SK-N-MC (cell line): ENCODE results near the gene RNF14.
"Not testable (repeated sequence)": the region's sequence is repeated elsewhere in the genome, so short reads cannot be mapped to it uniquely, and the experiment has no call there.

ENCODE experiments used
- DNase-seq: peaks from one replicate; pipeline ENCODE4 v3.0.0-alpha.2; 2011; ENCODE audit warnings: low read depth, low spot score
- H3K27ac ChIP-seq: fragments of 200-600 bp; sonication (generic); 2 replicates; pipeline ENCODE4 v1.5.1; 2016; ENCODE audit warnings: mixed run types
- H3K36me3 ChIP-seq: fragments of 200-600 bp; sonication (generic); 2 replicates; pipeline ENCODE4 v1.6.1; 2017; ENCODE audit warnings: antibody characterized with exemption, low read length, mixed read lengths; ENCODE audit not compliant: insufficient read depth
- H3K4me3 ChIP-seq: fragments of 200-600 bp; sonication (generic); 2 replicates; pipeline ENCODE4 v1.5.1; 2016
- H3K9ac ChIP-seq: fragments of 200-600 bp; sonication (generic); 2 replicates; pipeline ENCODE4 v1.8.0; 2017; ENCODE audit warnings: mixed run types, mixed read lengths; ENCODE audit not compliant: insufficient read length
- H3K9me3 ChIP-seq: fragments of 200-600 bp; sonication (generic); 2 replicates; pipeline ENCODE4 v1.6.1; 2017; ENCODE audit warnings: low read depth, mild to moderate bottlenecking, antibody characterized with exemption, low read length, moderate library complexity, mixed read lengths
- EZH2 ChIP-seq: fragments of 200-600 bp; sonication (generic); IDR thresholded peaks from one replicate; pipeline ENCODE4 v1.6.1; 2017; ENCODE audit warnings: antibody characterized with exemption
- FOXP2 ChIP-seq: optimal IDR thresholded peaks from 2 replicates; pipeline ENCODE3; 2011; ENCODE audit warnings: mild to moderate bottlenecking, moderate library complexity; ENCODE audit not compliant: insufficient read depth; ENCODE audit errors: extremely low read length, control extremely low read depth
- POLR2AphosphoS5 ChIP-seq: IDR thresholded peaks from 2 replicates; pipeline ENCODE4 v1.6.1; 2012; ENCODE audit warnings: mild to moderate bottlenecking, low read depth, low read length, borderline replicate concordance

Gene RNF14

DNA sequence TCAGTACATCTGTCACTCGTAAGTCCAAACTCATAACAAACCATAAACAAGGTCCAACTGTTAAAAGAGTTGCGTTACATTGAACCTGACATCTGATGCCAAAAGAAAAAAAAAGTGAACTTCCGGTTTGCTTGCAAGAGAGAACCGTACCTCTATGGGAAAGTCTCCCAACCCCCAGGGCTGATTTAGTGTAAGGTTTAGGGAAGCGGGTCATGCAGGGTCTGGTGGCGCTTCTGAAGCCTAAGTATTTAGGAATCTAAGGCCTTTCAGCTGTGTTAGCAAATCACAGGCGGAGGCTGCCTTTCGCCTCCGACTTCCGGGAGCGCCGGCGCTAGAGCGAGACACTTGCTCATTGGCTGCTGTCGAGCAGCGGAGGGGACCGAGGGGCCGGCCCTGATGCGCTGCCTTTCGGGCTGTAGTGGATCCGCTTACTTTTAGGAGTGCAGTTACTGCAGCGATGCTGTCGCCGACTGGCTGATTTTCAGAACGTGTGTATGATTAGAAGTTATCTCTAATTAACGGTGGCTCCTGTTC lies 55.9 kb downstream of the RNF14 start:
- peak; percentile 18 for DNase-seq
- Histone ChIP-seq H3K9ac (peak overlapping the region; percentile 52), H3K27ac (peak overlapping the region; percentile 63; the same call in 1 of the 2 replicates), H3K36me3 (no peaks in the 10 kb centered on the region), H3K4me3 (peak overlapping the region; percentile 75), H3K9me3 (no peaks in the 10 kb centered on the region)
- peak; percentile 72 for TF ChIP-seq POLR2AphosphoS5
- no peak for TF ChIP-seq EZH2
- no peak for TF ChIP-seq FOXP2

DNA sequence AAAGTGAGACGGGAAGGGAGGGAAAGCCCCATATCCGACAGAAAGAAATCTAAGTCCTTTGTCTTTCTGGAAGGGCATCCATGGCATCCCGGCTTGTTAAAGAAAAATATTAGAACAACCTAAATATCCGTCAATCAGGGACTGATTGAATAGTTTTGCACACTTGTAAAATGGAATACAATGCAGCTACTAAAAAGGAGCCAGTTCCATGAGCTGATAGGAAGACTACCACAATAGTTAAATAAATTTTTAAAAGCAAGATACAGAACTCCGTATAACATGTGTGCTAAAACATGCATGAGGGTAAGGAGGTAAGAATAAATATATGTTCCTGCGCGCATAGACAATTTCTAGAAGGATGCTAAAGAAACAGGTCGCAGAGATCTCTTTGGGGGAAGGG lies 56.7 kb downstream of the RNF14 start:
- TF ChIP-seq FOXP2 (no peak), POLR2AphosphoS5 (no peak), EZH2 (no peak)
- H3K36me3 ChIP-seq, result no peaks in the 10 kb centered on the region
- no peak overlapping the region for H3K9ac ChIP-seq
- DNase-seq, result no peak
- peak overlapping the region; percentile 75 for H3K4me3 ChIP-seq
- no peak overlapping the region for H3K27ac ChIP-seq
- no peaks in the 10 kb centered on the region for H3K9me3 ChIP-seq

DNA sequence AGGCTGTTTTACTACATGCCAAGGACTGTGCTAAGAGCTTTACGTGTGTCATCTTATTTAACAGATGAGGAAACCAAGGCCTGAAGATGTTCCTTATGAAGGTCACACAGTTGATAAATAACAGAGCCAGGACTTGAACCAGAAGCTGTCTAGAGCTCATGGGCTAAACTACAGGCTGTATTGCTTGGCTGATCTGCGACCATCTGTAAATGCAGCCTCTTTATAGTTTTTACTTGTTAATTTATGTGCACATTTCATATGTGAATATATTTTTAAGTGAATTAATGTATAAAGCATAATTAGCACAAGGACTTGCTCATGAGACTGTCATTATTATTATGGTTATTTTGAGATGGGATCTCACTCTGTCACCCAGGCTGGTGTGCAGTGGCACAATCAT lies 63.2 kb downstream of the RNF14 start:
- Histone ChIP-seq H3K4me3 (no peak overlapping the region), H3K9me3 (no peaks in the 10 kb centered on the region), H3K9ac (no peak overlapping the region), H3K27ac (no peak overlapping the region), H3K36me3 (no peaks in the 10 kb centered on the region)
- DNase-seq, result no peak
- TF ChIP-seq POLR2AphosphoS5 (no peak), EZH2 (no peak), FOXP2 (no peak)

DNA sequence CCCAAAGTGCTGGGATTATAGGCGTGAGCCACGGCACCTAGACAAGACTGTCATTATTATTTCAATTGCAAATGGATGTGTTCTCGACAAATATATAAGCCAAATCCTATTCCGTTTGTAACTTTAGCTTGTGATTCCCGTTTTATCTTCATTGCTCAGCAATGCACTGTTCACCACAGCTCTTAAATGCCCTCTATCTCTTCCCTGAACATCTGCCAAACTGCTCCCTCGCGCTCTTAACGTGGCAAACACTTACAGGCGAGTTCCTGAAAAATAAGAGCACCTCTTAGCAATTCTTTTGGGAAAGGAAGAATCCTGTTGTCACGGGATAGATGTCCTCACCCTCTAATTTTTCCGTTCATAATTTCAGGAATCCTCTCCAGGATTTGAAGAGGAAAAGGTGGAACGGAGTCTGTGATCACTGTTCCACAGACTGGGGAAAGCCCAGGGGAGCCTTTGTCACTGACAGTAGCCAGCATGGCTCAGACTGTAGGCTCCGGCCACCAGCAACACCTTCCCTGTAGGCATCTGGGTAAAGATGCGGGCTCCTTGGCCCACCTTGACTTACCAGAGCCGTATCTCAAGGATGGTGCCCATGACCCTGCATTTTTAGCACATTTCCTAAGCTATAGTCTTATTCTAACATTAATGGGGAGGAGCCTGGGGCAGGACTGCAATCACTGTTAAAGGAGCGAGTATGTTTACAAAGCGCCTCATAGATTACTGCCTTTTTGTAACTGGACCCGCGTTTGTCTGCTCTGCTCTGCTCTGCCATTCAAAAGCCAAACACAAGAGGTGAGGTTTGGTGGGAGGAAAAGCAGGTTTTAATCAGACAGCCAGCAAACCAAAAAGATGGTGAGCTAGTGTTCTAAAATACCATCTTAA lies 64.1 kb downstream of the RNF14 start:
- no peak for TF ChIP-seq EZH2
- TF ChIP-seq POLR2AphosphoS5, result no peak
- TF ChIP-seq FOXP2, result no peak

GRCh38 chr5:142033632-142034567 lies 65.0 kb downstream of the RNF14 start:
- H3K27ac ChIP-seq, H3K9ac ChIP-seq: not testable (repeated sequence)

More for the DNA sequence above, 64.1 kb downstream of the RNF14 start:
- Histone ChIP-seq H3K36me3 (no peaks in the 10 kb centered on the region), H3K9me3 (no peaks in the 10 kb centered on the region), H3K9ac (no peak overlapping the region), H3K4me3 (no peak overlapping the region), H3K27ac (no peak overlapping the region)
- DNase-seq, result no peak

GRCh38 chr5:142034994-142035393 lies 66.1 kb downstream of the RNF14 start:
- no peak overlapping the region for H3K27ac ChIP-seq

More at GRCh38 chr5:142033632-142034567, 65.0 kb downstream of the RNF14 start:
- not testable (repeated sequence) for H3K36me3 ChIP-seq, H3K9me3 ChIP-seq, DNase-seq, H3K4me3 ChIP-seq

GRCh38 chr5:142036918-142037317 lies 68.0 kb downstream of the RNF14 start:
- no peak overlapping the region for H3K4me3 ChIP-seq
- no peak for DNase-seq
- no peak overlapping the region for H3K27ac ChIP-seq
- H3K36me3 ChIP-seq, result no peaks in the 10 kb centered on the region
- no peaks in the 10 kb centered on the region for H3K9me3 ChIP-seq
- H3K9ac ChIP-seq, result no peak overlapping the region
- no peak for TF ChIP-seq POLR2AphosphoS5
- TF ChIP-seq FOXP2, result no peak
- TF ChIP-seq EZH2, result no peak

More at GRCh38 chr5:142034994-142035393, 66.1 kb downstream of the RNF14 start:
- no peaks in the 10 kb centered on the region for H3K9me3 ChIP-seq
- TF ChIP-seq EZH2 (no peak), POLR2AphosphoS5 (no peak), FOXP2 (no peak)
- no peaks in the 10 kb centered on the region for H3K36me3 ChIP-seq
- H3K4me3 ChIP-seq, result no peak overlapping the region
- no peak for DNase-seq
- no peak overlapping the region for H3K9ac ChIP-seq

DNA sequence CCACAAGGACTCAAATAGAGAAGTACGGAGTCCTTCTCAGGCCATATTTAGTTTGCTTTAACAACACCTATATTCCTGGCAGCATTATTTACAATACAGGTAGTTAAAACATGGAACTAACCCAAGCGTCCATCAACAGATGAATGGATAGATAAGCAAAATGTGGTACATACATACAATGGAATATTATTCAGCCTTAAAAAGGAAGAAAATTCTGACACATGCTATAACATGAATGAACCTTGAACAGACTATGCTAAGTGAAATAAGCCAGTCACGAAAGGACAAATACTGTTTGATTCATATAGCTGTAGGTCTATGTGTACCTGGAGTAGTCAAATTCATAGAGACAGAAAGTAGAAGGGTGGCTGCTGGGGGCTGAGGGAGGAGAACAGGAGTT lies 68.7 kb downstream of the RNF14 start:
- H3K36me3 ChIP-seq, H3K9ac ChIP-seq, H3K9me3 ChIP-seq, DNase-seq, H3K4me3 ChIP-seq, H3K27ac ChIP-seq: not testable (repeated sequence)
